ENCODE data around the gene FSTL3. TPM values are rescaled to one million over a fixed set of nuclear protein-coding genes. Genes with fewer than 3 reads are reported as not detected.

Gene FSTL3
- total RNA-seq, 2 donors from 2014 or later: 72.4 to 236 TPM

DNA sequence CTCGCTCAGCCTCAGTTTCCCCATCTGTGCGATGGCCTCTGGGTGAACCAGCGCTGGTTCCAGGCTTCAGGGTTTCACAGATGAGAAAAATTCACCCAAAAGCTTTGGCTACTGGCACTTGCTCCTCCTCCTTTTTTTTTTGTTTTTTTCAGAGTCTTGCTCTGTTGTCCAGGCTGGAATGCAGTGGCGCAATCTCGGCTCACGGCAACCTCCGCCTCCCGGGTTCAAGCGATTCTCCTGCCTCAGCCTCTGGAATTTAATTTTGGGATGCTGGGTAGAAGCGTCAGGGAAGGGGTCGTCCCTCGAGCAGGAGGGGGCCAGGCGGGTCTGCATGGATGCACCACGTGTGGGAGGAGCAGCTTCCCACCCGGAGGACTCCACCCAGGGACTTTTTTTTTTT, 12.0 kb downstream of the FSTL3 start:
- TF ChIP-seq, protein P1, sequence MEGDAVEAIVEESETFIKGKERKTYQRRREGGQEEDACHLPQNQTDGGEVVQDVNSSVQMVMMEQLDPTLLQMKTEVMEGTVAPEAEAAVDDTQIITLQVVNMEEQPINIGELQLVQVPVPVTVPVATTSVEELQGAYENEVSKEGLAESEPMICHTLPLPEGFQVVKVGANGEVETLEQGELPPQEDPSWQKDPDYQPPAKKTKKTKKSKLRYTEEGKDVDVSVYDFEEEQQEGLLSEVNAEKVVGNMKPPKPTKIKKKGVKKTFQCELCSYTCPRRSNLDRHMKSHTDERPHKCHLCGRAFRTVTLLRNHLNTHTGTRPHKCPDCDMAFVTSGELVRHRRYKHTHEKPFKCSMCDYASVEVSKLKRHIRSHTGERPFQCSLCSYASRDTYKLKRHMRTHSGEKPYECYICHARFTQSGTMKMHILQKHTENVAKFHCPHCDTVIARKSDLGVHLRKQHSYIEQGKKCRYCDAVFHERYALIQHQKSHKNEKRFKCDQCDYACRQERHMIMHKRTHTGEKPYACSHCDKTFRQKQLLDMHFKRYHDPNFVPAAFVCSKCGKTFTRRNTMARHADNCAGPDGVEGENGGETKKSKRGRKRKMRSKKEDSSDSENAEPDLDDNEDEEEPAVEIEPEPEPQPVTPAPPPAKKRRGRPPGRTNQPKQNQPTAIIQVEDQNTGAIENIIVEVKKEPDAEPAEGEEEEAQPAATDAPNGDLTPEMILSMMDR (IDR thresholded peaks at IDR 0.05): no peak
- no peak for TF ChIP-seq POLR2A (IDR thresholded peaks at IDR 0.05)
- Histone ChIP-seq H3K4me3 (no peak overlapping the region), H3K4me1 (no peaks in the 10 kb centered on the region), H3K36me3 (replicated peaks in 1 of 2; ENCODE audit: insufficient read depth in 1 of 2, low read depth in 2 of 2) (no peaks in the 10 kb centered on the region), H3K27me3 (no peaks in the 10 kb centered on the region), H3K27ac (no peak overlapping the region), H3K9me3 (no peaks in the 10 kb centered on the region)
- no peak for ATAC-seq
- DNase-seq: no peak
- 41 to 58% methylated on average over 13 to 15 of the region's 15 CpGs for WGBS, 2 donors
- intact Hi-C loops (cut with DNase I): no loop called here

DNA sequence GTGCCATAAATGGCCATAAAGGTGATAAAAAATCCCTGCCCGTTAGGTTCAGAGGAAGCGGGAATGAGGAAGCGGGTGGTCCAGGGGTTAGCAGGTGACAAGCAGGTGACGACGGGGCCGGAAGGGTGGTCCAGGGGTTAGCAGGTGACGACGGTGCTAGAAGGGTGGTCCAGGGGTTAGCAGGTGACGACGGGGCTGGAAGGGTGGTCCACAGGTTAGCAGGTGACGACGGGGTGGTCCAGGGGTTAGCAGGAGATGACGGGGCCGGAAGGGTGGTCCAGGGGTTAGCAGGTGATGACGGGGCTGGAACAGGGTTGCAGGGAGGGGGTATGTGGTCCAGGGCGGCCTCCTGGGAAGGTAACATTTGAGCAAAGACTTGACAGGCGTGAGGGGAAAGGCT, 12.8 kb downstream of the FSTL3 start:
- DNase-seq (no peak), ATAC-seq (no peak)
- Histone ChIP-seq H3K9me3 (no peaks in the 10 kb centered on the region), H3K36me3 (replicated peaks in 1 of 2; ENCODE audit: insufficient read depth in 1 of 2, low read depth in 2 of 2) (no peaks in the 10 kb centered on the region), H3K27me3 (no peaks in the 10 kb centered on the region), H3K27ac (no peak overlapping the region), H3K4me1 (no peaks in the 10 kb centered on the region), H3K4me3 (no peak overlapping the region)
- WGBS, 2 donors: 62 to 78% methylated on average over 17 of the region's 17 CpGs
- TF ChIP-seq, protein P1 (IDR thresholded peaks at IDR 0.05): no peak
- no peak for TF ChIP-seq POLR2A (IDR thresholded peaks at IDR 0.05)
- intact Hi-C loops (cut with DNase I): no loop called here

DNA sequence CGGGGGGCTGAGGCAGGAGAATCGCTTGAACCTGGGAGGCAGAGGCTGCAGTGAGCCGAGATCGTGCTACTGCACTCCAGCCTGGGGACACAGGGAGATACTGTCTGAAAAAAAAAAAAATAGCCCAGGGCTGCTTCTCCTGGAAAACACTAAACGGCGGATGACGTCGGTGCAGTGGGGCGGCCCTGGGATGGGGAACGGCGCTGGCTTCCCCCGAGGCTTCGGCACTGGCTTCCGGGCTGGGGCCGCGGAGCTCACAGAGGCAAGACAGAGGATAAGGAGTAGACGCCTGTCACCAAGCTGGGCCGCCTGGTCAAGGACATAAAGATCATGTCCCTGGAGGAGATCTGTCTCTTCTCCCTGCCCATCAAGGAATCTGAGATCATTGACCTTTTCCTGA, 14.0 kb downstream of the FSTL3 start:
- no peaks in the 10 kb centered on the region for H3K36me3 ChIP-seq (replicated peaks in 1 of 2; ENCODE audit: insufficient read depth in 1 of 2, low read depth in 2 of 2)
- no peak overlapping the region for H3K27ac ChIP-seq
- intact Hi-C loops (cut with DNase I): no loop called here
- TF ChIP-seq, protein P1 (IDR thresholded peaks at IDR 0.05): no peak
- H3K4me3 ChIP-seq: no peak overlapping the region
- no peaks in the 10 kb centered on the region for H3K4me1 ChIP-seq
- 61 to 68% methylated on average over 18 of the region's 18 CpGs for WGBS, 2 donors
- H3K27me3 ChIP-seq: no peaks in the 10 kb centered on the region
- no peak for ATAC-seq
- no peak for DNase-seq
- no peaks in the 10 kb centered on the region for H3K9me3 ChIP-seq

DNA sequence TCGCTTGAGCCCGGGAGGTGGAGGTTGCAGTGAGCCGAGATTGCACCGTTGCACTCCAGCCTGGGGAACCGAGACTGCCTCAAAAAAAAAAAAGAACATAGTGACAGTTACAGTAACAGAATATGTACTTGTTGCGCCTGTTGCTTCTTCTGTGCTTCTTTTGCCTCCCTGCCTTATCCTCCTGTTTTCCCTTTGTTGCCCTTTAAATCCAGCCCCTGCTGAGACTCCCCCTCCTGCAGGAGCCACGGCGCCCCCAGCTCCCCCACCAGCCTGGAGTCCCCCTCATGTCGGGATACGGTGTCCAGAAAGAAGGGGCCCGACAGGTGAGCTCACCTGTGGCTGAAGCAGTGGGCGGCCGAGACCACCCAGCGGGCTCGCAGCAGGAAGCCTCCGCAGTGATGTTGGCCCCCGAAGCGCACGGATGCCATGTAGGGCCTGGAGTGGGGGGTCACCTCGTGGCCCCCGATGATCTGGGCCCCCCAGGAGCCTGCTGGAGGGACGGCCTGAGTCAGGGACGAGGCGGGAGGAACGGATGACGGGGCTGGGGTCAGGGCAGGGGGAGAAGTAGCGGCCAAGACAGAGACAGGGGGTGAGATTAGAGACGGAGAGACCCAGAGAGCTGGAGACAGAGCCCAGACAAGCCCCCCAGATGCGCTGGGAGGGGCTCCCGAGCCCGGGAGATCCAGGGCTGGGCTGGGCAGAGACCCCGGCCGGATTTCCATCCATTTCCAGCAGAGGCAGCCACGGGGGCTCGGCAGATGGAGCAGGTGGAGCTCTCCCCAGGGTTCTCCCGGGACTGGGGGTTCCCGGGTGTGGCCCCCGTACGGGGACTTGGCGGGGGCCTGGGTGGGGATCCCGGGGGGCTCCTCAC, 18.5 kb downstream of the FSTL3 start:
- H3K9me3 ChIP-seq: no peaks in the 10 kb centered on the region
- no peak for ATAC-seq
- intact Hi-C loops (cut with DNase I): no loop called here
- no peaks in the 10 kb centered on the region for H3K4me1 ChIP-seq
- no peak overlapping the region for H3K4me3 ChIP-seq
- H3K36me3 ChIP-seq (replicated peaks in 1 of 2; ENCODE audit: insufficient read depth in 1 of 2, low read depth in 2 of 2): no peaks in the 10 kb centered on the region
- 35 to 36% methylated on average over 23 to 37 of the region's 41 CpGs for WGBS, 2 donors
- no peak for DNase-seq
- no peaks in the 10 kb centered on the region for H3K27me3 ChIP-seq
- H3K27ac ChIP-seq: no peak overlapping the region
- no peak for TF ChIP-seq POLR2A (IDR thresholded peaks at IDR 0.05)
- TF ChIP-seq, protein P1 (IDR thresholded peaks at IDR 0.05): no peak
